Activated CD4-positive, alpha-beta T cell treated with anti-CD3 and anti-CD28 coated beads, Interleukin-10, Interleukin-2, amounts not matched to agents 100 ng/mL and 50 ng/mL, durations not matched to agents 16 hours and 8 hours (primary cell): Measurements from ENCODE around the gene CSK.

ENCODE experiments used
- DNase-seq: peaks from one replicate; pipeline ENCODE4 v3.0.0-alpha.2; 2020

The CSK gene

DNA sequence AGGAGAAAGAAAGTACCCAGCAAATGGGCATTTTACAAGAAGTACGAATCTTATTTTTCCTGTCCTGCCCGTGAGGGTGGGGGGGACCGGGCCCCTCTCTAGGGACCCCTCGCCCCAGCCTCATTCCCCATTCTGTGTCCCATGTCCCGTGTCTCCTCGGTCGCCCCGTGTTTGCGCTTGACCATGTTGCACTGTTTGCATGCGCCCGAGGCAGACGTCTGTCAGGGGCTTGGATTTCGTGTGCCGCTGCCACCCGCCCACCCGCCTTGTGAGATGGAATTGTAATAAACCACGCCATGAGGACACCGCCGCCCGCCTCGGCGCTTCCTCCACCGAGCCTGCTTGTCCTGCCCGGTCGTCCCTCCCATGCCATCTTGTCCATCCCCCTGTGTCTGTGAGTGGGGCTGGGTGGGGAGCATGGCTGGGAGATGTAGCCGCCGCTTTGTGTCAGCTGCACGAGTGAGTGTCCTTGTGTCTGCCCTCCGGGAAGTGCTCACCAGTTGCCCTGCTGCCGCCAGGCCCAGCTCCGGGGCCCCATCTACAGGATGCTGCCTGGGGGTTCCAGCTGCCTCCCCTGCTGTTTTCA, 21.1 kb downstream of the CSK start:
- no peak for DNase-seq

DNA sequence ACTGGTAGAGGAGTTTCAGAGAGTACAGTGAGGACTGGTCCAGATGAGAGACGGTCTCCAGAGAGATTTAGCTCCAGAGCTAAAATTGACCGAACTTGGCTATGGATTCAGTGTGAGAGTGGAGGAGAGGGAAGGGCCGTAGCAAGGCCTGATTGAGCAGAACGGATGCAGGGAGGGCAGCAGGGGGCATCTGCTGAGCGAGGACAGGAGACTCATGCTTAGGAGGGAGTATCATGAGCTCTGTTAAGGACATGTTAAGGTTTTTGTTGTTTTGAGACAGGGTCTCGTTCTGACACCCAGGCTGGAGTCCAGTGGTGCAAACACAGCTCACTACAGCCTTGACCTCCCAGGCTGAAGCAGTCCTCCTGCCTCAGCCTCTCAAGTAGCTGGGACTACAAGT, 23.1 kb downstream of the CSK start:
- no peak for DNase-seq

- DNase-seq, result no peak
Measured at GRCh38 chr15:74807282-74807681, 25.4 kb downstream of the CSK start.

DNA sequence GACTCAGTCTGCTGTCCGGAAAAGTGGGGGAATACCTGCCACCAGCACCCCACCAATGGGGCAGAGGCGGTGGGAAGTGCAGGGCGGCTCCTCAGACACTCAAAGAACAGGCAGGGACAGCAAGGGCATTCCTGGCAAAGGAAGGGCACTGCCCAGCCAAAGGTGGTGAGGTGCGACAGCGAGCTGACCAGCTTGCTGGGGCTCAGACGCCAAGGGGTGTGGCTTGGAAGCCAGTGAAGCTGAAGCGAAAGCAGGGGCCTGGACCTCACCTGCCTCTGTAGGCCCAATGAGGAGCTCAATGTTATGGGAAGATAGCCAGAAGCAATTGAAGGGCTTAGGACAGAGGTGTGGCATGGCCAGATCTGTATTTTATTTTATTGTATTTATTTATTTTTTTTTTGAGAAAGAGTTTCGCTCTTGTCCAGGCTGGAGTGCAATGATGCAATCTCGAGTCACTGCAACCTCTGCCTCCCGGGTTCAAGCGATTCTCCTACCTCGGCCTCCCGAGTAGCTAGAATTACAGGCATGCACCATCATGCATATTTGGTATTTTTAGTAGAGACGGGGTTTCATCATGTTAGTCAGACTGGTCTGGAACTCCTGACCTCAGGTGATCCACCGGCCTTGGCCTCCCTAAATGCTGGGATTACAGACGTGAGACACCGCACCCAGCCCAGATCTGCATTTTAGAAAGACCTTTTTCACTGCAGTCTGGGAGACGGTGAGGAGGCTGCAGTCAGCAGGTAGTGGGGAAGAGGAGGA, 26.4 kb downstream of the CSK start:
- no peak for DNase-seq

DNA sequence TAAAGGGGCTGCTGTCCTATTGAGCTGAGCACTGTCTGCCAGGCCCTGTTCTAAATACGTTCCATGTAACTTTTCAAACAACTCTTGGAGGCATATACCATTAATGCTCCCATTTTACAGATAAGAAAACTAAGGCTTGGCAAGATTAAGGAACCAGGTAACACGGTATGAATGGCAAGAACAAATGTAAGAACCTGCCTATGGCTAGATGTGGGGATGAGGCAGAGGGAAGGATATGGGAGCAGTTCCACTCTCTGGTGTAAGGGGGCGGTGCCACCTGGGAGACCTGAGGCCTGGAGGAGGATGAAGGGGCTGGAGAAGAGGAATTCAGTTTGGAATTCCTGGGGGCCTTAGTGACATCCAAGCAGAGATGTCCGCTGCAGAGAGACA, 27.0 kb downstream of the CSK start:
- DNase-seq, result no peak

- DNase-seq, result no peak
Measured at GRCh38 chr15:74809242-74809641, 27.4 kb downstream of the CSK start.

DNA sequence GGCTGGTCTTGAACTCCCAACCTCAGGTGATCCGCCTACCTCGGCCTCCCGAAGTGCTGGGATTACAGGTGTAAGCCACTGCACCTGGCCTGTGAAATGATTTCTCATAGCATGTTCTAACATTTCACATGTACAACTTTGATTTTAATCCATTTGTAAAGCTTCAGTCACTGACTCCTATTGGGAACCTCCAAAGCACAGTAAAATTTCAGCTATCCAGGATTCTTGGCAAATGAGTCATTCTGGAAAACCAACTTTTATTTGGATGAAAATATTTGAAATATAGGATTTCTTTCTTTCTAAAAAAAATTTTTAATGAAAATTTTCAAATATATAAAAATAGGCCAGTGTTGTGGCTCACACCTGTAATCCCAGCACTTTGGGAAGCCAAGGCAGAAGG, 28.1 kb downstream of the CSK start:
- DNase-seq, result no peak

DNA sequence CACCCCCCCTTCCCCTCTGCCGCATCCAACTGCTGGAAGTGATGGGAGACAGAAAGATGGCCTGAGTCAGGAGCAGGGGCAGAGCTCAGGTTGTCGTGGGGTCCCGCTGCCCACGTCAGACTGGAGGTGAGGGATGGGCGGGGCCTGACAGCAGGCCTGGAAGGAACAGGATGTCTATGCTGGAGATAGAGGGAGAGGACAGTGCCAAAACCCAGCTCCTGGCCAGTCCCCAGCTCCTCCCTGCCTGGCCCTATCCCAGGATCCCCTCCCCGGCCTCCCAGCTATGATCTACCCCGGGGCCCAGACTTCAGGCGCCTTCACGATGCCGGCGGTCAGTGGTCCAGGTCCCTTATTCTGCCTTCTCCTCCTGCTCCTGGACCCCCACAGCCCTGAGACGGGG, 30.7 kb downstream of the CSK start, which contains the start of gene LMAN1L:
Gene LMAN1L (plus strand): TSS at position 303 of the 400 bp plus-strand sequence. CDS start 20 bp downstream, at position 323.
- DNase-seq, result no peak

DNA sequence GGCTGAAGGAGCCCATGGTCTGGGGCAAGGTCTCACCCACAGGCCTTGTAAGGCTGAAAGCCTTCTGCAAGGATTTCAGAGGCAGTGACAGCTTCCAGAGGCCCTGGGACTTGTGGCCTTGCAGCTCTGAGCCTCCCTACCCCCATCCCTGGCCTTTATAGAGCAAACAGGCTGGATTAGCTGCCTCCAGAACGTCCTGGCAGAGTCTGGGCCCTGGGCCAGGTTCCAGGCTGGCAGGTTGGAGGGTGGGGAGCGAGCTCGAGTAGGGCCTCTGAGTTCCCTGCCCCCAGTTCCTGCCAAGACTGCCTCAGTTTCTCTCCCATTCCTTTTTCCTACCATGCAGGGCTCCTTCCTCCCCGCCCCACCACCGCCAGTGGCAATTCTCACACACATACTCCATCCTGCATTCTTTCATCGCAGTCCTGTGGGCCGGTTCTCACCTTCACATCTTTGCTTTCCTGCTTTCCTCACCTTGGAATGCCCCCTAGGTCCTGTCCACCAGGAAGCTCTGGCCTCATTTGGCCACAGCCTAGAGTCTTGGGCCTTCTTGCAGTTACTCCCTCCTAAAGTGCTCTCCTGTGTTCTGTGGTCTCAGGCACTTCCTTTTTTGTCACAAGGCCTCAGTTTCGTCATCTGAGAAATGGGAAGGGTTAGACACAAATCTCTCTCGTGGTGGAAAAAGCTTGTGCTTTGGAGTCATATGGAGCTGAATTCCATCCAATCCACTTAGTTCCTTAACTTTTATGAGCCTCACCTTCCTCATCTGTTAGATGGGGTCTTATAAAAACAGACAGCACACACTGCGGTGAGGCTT, 33.4 kb downstream of the CSK start:
- DNase-seq, result no peak

DNA sequence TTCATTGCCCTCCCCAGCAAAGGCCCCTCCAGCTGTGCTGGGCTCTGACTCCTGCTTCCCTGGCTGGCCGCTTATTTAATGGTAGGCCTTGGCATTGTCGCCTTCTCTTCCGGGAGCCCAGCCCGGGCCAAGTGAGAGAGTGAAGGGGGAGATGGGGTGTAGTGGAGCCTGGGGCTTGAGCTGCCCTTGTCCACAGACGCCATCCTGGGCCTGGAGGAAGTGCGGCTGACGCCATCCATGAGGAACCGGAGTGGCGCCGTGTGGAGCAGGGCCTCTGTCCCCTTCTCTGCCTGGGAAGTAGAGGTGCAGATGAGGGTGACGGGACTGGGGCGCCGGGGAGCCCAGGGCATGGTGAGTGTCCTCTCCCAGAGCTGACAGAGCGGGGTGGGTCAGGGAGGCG, 34.1 kb downstream of the CSK start:
- DNase-seq, result no peak

DNA sequence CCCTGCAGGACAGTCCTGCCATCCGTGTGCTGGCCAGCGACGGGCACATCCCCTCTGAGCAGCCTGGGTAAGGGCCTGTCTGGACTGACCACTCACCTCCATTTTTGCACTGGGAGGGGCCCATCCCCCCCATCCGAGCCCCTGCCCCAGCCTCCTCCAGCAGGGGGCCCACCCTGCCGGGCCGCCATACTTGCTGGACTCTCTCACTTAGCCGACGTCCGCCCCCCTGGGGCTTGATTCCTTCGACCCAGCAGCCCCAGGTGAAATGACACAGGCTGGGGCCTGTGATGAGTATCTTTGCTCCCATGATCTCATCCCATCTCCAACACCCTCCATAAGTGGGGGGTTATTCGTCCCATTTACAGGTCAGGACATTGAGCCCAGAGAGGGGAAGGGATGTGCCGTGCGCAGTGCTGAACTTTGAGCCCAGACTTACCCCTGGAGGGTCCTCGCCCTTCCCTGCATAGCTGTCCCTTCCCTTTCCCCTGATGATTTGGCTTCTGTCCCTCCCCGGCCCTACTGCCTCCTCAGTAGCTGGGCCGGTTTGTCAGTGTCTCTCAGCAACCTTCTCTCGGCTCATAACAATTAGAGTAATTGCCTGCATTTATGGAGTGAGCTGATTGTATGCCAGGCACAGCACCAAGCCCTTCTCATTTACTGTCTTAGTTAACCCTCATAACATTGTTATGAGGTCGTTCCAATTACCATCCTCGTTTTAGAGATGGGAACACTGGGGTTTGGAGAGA, 34.9 kb downstream of the CSK start:
- DNase-seq, result no peak

DNA sequence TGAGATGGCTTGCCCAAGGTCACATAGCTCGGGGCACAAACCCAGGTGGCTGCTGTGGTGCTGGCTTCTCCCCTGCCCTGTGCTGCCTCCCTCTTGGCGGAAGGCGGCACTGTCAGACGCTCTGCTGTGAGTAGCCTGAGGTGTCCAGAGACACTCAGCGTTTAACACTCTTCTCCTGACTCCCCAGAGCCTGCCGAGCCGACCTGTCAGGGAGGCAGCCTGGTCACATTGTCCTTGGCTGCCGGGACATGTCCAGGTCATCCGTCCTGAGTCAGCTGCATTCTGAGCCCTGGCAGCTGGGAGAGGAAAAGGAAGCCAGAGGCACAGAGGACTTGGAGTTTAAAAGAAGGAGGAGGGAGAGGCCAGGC, 35.5 kb downstream of the CSK start:
- no peak for DNase-seq

- no peak for DNase-seq
Measured at GRCh38 chr15:74820056-74820455, 38.2 kb downstream of the CSK start.

- no peak for DNase-seq
Measured at GRCh38 chr15:74821091-74821789, 39.4 kb downstream of the CSK start.

- no peak for DNase-seq
Measured at GRCh38 chr15:74821790-74822158, 39.9 kb downstream of the CSK start.

GRCh38 chr15:74822233-74822632, 40.4 kb downstream of the CSK start:
- no peak for DNase-seq

DNA sequence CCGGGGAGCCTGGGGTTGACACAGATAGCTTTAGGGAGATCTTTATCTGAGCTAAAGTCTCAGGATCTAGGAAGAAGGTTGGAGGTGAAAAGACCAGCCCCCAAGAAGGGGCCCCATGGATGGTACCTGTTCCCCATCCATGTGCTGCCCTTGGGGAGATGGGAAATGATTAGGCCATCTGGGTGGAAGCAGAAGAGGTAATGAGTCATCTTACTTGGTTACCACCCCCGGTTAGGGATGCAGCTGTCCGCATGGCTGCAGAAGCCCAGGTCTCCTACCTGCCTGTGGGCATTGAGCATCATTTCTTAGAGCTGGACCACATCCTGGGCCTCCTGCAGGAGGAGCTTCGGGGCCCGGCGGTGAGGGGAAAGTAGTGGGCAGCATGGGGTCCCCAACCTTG, 41.4 kb downstream of the CSK start:
- no peak for DNase-seq

DNA sequence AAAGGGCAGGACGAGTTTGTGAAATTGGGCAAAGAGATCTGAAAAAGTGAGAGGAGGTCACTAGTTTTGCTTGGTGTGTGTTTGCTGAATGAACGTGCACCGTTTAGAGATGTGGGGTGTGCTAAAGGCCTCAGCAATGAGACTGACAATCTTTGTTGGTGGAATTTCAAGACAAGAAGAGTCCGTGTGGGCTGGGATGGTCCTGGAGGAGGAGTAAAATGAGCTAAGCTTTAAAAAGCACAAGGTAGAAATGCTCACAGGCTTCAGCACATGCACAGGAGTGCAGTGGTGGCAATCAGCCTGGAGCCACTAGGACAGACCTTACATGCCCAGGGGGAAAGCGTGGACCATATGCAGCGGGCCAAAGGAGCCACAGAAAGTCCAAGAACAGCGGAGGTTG, 43.1 kb downstream of the CSK start:
- DNase-seq, result no peak

GRCh38 chr15:74825866-74826265, 44.0 kb downstream of the CSK start:
- no peak for DNase-seq

GRCh38 chr15:74826364-74826819, 44.5 kb downstream of the CSK start, which contains the start of gene CPLX3:
TSS of gene CPLX3 (plus strand) at chr15:74826627. CDS start at chr15:74826704, 77 bp downstream.
- no peak for DNase-seq

DNA sequence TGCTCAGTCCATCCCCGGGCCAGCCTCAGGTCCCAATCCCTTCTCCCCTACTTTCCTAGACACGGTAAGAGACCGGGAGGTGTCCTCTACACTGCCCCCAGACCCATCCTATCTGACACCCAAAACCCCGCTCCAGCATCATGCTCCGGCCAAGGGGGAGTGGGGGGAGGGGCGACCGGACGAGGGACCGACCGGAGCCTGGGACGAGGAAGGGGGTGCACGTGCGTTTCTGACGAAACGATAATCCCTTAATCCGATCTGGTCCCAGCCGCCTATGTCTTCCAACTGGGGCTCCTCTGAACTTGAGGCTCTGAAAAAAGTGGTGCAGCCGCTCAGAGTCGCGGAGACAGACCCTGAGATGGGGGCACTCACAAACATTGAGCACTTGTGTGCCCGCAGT, 45.0 kb downstream of the CSK start:
- no peak for DNase-seq

DNA sequence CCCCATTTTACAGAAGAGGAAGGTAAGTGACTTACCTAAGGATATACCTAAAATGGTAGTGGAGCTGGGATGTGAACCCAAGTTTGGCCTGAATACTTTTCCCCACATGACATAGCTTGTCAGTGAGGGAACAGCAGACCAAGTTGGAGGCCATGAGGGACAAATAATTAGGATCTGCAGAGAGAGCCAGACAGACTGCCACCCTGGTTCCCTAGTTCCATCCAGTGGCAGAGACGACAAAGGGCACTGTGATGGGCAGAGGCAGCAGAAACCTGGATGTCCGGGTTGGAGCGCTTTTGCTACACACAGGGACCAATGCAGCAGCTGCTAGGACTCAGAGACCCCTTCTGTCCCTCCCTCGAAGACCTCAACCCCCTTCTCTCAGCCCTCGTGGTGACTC, 45.7 kb downstream of the CSK start:
- no peak for DNase-seq

DNA sequence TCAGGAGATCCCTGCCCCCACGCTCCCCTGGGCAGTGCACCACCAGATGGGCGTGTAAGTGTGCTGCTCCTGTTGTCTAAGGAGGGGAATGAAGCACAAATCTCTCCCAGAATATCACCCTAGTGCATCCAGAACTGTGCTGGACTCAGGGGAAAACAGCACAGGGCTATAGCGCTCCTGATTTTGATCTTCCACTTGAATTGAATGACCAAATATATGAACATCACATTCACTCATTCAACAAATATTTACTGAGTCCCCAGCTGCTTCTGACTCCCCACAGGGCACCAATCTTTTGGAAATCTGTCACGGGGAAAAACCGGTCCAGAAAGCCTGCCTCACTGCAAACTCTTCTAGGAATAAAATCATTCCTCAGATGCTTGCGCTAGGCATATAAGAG, 47.0 kb downstream of the CSK start:
- DNase-seq, result no peak
